ENCODE data around the gene ZNF70. TPM values are rescaled to one million over a fixed set of nuclear protein-coding genes. Genes with fewer than 3 reads are reported as not detected.

ZNF70 gene
- total RNA-seq, 4 donors from 2014 or later = 4.1 to 7.4 (median 6.0) TPM

DNA sequence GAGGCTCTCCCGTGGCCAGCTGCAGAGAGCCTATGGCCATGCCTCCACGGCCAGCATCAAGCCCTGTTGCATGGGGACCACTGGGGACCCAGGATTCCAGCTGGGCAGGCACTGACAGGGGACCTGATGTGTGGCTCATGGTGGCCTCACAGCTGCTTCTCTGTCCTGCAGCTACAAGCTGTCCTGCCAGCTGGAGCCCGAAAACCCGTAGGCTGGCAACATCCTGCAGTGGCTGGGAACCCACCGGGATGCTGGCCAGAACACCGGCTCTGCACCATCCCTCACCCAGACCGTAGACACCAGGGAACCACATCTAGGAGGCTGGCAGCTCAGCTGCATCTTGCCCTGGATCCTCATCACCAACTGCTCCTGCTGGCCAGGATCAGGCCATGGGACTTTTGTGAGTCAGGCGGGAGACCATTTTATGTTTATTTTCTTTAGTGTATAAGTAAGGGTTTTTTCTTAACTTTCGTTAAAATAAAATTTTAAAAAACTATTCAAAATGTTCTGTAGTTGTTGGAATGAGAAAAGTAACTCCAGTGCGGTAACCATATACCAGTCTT is 52.2 kb downstream of the ZNF70 start:
- Histone ChIP-seq H3K4me3 (no peak overlapping the region), H3K4me1 (peaks cover 0 to 5% (median 0%) of the 10 kb centered on the region in 4 donors), H3K36me3 (peaks cover 0 to 94% (median 0%) of the 10 kb centered on the region in 3 donors), H3K27me3 (no peaks in the 10 kb centered on the region), H3K27ac (no peak overlapping the region), H3K9me3 (no peaks in the 10 kb centered on the region)
- WGBS, 2 donors = 91 to 93% methylated on average over 9 to 10 of the region's 10 CpGs
- no peak for DNase-seq (ENCODE audit: low spot score in 2 of 2)
- TF ChIP-seq, protein P1, sequence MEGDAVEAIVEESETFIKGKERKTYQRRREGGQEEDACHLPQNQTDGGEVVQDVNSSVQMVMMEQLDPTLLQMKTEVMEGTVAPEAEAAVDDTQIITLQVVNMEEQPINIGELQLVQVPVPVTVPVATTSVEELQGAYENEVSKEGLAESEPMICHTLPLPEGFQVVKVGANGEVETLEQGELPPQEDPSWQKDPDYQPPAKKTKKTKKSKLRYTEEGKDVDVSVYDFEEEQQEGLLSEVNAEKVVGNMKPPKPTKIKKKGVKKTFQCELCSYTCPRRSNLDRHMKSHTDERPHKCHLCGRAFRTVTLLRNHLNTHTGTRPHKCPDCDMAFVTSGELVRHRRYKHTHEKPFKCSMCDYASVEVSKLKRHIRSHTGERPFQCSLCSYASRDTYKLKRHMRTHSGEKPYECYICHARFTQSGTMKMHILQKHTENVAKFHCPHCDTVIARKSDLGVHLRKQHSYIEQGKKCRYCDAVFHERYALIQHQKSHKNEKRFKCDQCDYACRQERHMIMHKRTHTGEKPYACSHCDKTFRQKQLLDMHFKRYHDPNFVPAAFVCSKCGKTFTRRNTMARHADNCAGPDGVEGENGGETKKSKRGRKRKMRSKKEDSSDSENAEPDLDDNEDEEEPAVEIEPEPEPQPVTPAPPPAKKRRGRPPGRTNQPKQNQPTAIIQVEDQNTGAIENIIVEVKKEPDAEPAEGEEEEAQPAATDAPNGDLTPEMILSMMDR (IDR thresholded peaks at IDR 0.05) = no peak
- TF ChIP-seq EP300 (IDR thresholded peaks at IDR 0.05) (no peak), POLR2A (IDR thresholded peaks at IDR 0.05) (no peak)

DNA sequence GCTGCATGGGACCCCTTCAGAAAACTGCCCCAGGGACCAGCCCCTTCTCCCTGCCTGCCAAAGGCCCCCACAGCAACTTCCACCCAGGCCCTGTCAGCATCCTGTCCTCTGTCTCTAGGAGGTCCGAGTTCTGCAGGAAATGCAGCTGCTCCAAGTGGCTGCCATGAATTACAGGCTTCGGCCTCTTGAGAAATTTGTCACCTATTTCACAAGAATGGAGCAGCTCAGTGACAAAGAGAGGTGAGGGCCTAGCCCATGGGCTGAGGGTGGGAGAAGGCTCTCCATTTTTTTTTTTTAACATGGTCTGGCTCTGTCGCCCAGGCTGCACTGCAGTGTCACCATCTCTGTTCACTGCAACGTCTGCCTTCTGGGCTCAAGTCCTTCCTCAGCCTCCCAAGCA is 52.8 kb downstream of the ZNF70 start:
- peaks cover 0 to 5% (median 0%) of the 10 kb centered on the region in 4 donors for H3K4me1 ChIP-seq
- H3K36me3 ChIP-seq = peaks cover 0 to 94% (median 0%) of the 10 kb centered on the region in 3 donors
- TF ChIP-seq EP300 (IDR thresholded peaks at IDR 0.05) (no peak), POLR2A (IDR thresholded peaks at IDR 0.05) (no peak)
- TF ChIP-seq, protein P1 (IDR thresholded peaks at IDR 0.05) = no peak
- no peaks in the 10 kb centered on the region for H3K9me3 ChIP-seq
- no peak for DNase-seq (ENCODE audit: low spot score in 2 of 2)
- H3K27me3 ChIP-seq = no peaks in the 10 kb centered on the region
- no peak overlapping the region for H3K4me3 ChIP-seq
- 68 to 85% methylated on average over 4 of the region's 4 CpGs for WGBS, 2 donors
- no peak overlapping the region for H3K27ac ChIP-seq

DNA sequence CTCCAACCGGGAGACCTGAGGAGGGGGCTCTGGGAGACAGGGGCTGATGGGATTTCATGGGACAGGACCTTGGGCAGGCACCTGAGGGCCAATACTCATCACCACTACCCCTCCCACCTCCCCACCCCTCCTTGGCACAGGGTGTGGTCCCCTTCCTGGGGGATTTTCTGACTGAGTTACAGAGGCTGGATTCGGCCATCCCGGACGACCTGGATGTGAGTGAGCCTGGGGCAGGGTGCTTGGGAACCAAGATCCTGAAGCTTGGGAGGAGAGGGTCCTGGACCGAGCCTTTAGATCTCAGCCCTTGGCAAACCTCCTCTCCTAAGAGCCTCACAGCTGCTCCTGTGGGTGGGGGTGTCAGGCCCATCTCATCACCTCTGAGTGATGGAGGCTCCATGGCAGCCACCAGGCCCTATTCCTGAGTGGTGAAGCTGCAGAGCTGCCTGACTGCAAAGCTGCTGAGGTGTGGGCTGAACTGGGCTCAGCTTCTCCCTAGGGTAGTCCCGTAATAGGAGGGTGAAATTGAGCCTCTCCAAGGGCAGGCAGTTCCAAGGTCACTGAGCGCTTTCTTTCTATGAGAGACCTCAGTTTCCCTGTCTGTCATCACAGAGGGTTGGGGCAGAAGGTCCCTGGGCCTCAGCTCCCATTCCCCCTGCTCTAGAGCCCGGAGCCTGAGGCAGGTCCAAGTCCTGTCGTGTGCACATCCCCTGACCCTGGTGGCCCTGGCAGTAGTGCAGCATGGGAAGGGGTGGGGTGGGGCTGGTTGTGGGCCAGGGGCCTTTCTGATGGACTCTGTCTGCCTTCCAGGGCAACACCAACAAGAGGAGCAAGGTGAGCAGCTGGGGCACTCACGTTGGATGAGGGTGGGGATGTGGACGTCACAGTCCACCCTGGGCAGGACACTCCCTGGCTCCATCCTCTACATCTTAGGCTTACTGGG is 53.6 kb downstream of the ZNF70 start:
- WGBS, 2 donors = 84 to 87% methylated on average over 11 of the region's 11 CpGs
- no peak for DNase-seq (ENCODE audit: low spot score in 2 of 2)
- peak overlapping the region in 1 of 4 donors; percentile 78 for H3K27ac ChIP-seq

DNA sequence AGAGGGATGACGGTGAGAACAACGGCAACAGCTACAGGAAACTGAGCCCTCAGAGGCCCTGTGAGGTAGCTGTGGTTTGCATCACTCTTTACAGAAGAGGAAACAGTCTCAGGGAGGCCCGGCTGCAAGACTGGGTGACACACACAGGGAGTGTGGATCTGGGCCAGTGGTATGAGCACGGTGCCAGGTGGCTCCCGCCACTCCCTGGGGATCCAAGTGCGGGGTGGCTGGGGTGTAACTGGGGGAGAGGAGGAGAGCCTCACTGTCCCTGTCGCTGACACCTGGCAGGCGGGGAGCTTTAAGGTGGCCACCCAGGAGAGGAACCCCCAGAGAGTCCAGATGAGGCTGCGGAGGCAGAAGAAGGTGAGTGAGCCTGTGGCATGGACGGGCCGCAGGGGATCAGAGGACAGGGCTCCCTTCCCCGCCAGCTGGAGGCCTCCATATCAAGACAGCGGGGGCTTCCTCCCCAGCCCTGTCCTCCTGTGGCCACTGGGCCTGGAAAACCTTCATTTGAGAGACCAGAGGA is 54.5 kb downstream of the ZNF70 start:
- Histone ChIP-seq H3K27ac (peak overlapping the region in 1 of 4 donors; percentile 78), H3K4me3 (peak overlapping the region in 1 of 4 donors; percentile 1), H3K27me3 (no peaks in the 10 kb centered on the region), H3K36me3 (peaks cover 0 to 95% (median 0%) of the 10 kb centered on the region in 3 donors), H3K4me1 (peaks cover 0 to 5% (median 0%) of the 10 kb centered on the region in 4 donors), H3K9me3 (no peaks in the 10 kb centered on the region)
- TF ChIP-seq, protein P1 (IDR thresholded peaks at IDR 0.05) = no peak
- TF ChIP-seq POLR2A (IDR thresholded peaks at IDR 0.05) = no peak
- no peak for TF ChIP-seq EP300 (IDR thresholded peaks at IDR 0.05)
- DNase-seq (ENCODE audit: low spot score in 2 of 2) = no peak
- 75 to 88% methylated on average over 12 to 13 of the region's 13 CpGs for WGBS, 2 donors

More for the DNA sequence above, 53.6 kb downstream of the ZNF70 start:
- Histone ChIP-seq H3K9me3 (no peaks in the 10 kb centered on the region), H3K27me3 (no peaks in the 10 kb centered on the region), H3K4me1 (peaks cover 0 to 5% (median 0%) of the 10 kb centered on the region in 4 donors), H3K36me3 (peaks cover 0 to 96% (median 0%) of the 10 kb centered on the region in 3 donors), H3K4me3 (no peak overlapping the region)
- TF ChIP-seq, protein P1 (IDR thresholded peaks at IDR 0.05) = no peak
- TF ChIP-seq EP300 (IDR thresholded peaks at IDR 0.05) (no peak), POLR2A (IDR thresholded peaks at IDR 0.05) (no peak)

All from tibial nerve (tissue), 4 donors.